Hepatocyte (in vitro differentiated cells): ENCODE measurements around the gene NAPA.

Source experiments
- CTCF ChIP-seq: fragments of 200-600 bp; sonication (generic); IDR thresholded peaks from 2 replicates; pipeline ENCODE4 v1.5.1; 2016; ENCODE audit warnings: antibody characterized with exemption, mild to moderate bottlenecking; ENCODE audit not compliant: poor library complexity
- EZH2 ChIP-seq: fragments of 200-600 bp; sonication (generic); IDR thresholded peaks from 2 replicates; pipeline ENCODE4 v1.6.1; 2016; ENCODE audit warnings: antibody characterized with exemption, mild to moderate bottlenecking, borderline replicate concordance

DNA sequence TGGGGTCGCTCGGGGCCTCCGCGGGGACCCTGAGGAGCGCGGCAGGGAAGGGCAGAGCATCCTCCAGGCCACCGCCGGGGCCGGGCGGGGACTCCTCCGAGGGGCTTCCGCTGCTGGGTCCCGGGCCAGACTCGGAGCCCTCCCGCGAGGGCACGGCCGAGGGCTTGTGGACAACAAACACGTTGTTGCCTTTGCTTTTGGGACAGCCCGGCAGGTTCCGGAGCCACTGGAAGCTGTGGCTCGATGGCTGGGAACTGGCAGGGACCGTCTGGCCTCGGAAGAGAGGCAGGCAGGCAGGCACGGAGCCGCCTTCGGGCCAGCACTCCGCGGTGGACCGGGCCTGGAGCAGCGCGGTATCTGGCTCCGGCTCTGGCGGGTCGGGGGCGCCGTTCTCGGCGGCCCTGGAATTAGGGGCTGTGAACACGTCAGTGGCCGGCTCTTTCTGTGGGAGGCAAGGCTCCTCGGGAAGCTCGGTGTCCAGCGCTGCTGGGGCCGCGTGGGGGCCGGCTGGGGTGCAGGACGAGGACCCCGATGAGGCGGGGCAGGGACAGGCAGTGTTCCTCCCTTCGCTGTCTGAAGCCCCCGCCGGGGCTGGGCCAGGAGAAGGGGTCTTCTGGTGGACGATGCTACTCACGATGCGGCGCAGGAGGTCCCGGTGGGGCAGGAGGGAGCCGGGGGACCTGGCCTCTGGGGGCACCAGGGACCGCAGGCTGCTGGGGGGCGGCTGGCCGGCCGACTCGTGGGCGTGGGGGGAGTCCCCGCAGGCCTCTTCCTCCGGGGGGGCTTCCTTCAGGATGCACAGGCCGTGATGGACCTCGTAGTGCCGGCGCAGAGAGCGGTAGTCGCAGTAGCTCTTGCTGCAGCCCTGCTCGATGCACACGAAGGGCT is 30.4 kb upstream of the NAPA start:
- TF ChIP-seq EZH2 = no peak
- no peak for TF ChIP-seq CTCF
